Erythroblast (primary cell): Measurements from ENCODE around the gene CHST8.
"Not testable (repeated sequence)": the region's sequence is repeated elsewhere in the genome, so short reads cannot be mapped to it uniquely, and the experiment has no call there.

ENCODE experiments used
- DNase-seq, 2 experiments: peaks; one replicate each; lab custom pipeline; 2025; lab: John Stamatoyannopoulos, UW
- GATA1 ChIP-seq: IDR thresholded peaks from 2 replicates; pipeline ENCODE4 v1.6.1; 2011; ENCODE audit warnings: low read depth, mild to moderate bottlenecking, control low read depth, low read length, moderate library complexity
- POLR2A ChIP-seq: IDR thresholded peaks from 2 replicates; pipeline ENCODE4 v1.6.1; 2011; ENCODE audit warnings: mild to moderate bottlenecking, low read length

Gene CHST8

GRCh38 chr19:33644284-33644836 lies 22.6 kb downstream of the CHST8 start:
- DNase-seq, result no peak
- no peak for TF ChIP-seq POLR2A
- TF ChIP-seq GATA1, result no peak

- no peak for TF ChIP-seq GATA1
- no peak for TF ChIP-seq POLR2A
Measured at GRCh38 chr19:33646306-33646705, 24.6 kb downstream of the CHST8 start.

GRCh38 chr19:33647146-33647545 lies 25.4 kb downstream of the CHST8 start:
- DNase-seq, result no peak
- TF ChIP-seq POLR2A (no peak), GATA1 (no peak)

More at GRCh38 chr19:33646306-33646705, 24.6 kb downstream of the CHST8 start:
- no peak for DNase-seq

GRCh38 chr19:33649627-33650305 lies 28.0 kb downstream of the CHST8 start:
- TF ChIP-seq GATA1 (no peak), POLR2A (no peak)
- no peak for DNase-seq

GRCh38 chr19:33653684-33654083 lies 31.9 kb downstream of the CHST8 start:
- TF ChIP-seq POLR2A (no peak), GATA1 (no peak)

GRCh38 chr19:33654840-33655508 lies 33.2 kb downstream of the CHST8 start:
- TF ChIP-seq POLR2A, result no peak
- no peak for TF ChIP-seq GATA1

More at GRCh38 chr19:33653684-33654083, 31.9 kb downstream of the CHST8 start:
- DNase-seq, result no peak

GRCh38 chr19:33659835-33660234 lies 38.1 kb downstream of the CHST8 start:
- DNase-seq, result no peak
- TF ChIP-seq GATA1, result no peak
- no peak for TF ChIP-seq POLR2A

More at GRCh38 chr19:33654840-33655508, 33.2 kb downstream of the CHST8 start:
- DNase-seq, result no peak

GRCh38 chr19:33660410-33661124 lies 38.8 kb downstream of the CHST8 start:
- no peak for DNase-seq
- TF ChIP-seq POLR2A (no peak), GATA1 (no peak)

GRCh38 chr19:33661336-33661735 lies 39.6 kb downstream of the CHST8 start:
- DNase-seq, result no peak
- TF ChIP-seq GATA1, result no peak
- TF ChIP-seq POLR2A, result no peak

GRCh38 chr19:33662391-33663092 lies 40.8 kb downstream of the CHST8 start:
- no peak for TF ChIP-seq GATA1
- TF ChIP-seq POLR2A, result no peak
- DNase-seq, result no peak

GRCh38 chr19:33663316-33663715 lies 41.6 kb downstream of the CHST8 start:
- DNase-seq, result not testable (repeated sequence)

- no peak for DNase-seq
- TF ChIP-seq POLR2A, result no peak
- no peak for TF ChIP-seq GATA1
Measured at GRCh38 chr19:33664744-33665143, 43.0 kb downstream of the CHST8 start.
